PC-9 (cell line): ENCODE data around the gene SETDB2. TPM values are rescaled to one million over a fixed set of nuclear protein-coding genes. Genes with fewer than 3 reads are reported as not detected.

Experiments used
- BruUV-seq: library from RNA; stranded (reverse); fragments of 400-500 nt; replicated peaks from 2 replicates; lab custom pipeline; 2021; lab: Mats Ljungman, UMichigan
- CTCF ChIA-PET: fragments of 300-600 bp; sonication (Branson Sonifier 250); formaldehyde crosslinking; loops from one replicate; lab custom pipeline; 2022; ENCODE audit warnings: antibody characterized with exemption; lab: Charles Lee
- POLR2A ChIA-PET: fragments of 300-600 bp; sonication (Branson Sonifier 250); formaldehyde crosslinking; loops from one replicate; lab custom pipeline; 2022; ENCODE audit warnings: antibody characterized with exemption; ENCODE audit not compliant: unreplicated experiment; lab: Charles Lee
- DNase-seq, 2 experiments: peaks; one replicate each; pipeline versions ENCODE4 v3.0.0 to v3.0.0-alpha.2; 2015 to 2022; ENCODE audit warnings: mixed read lengths in 1 of 2
- H2AFZ ChIP-seq: fragments of 200-600 bp; sonication (generic); 2 replicates; pipeline ENCODE4 v1.8.1; 2017; ENCODE audit warnings: antibody characterized with exemption
- H3F3A ChIP-seq: fragments of 200-600 bp; sonication (generic); 2 replicates; pipeline ENCODE4 v1.8.1; 2017; ENCODE audit warnings: antibody characterized with exemption, mild to moderate bottlenecking, low read depth; ENCODE audit not compliant: insufficient read depth
- H3K27ac ChIP-seq: fragments of 200-600 bp; sonication (generic); 2 replicates; pipeline ENCODE4 v1.6.1; 2016; ENCODE audit warnings: mixed run types
- H3K27me3 ChIP-seq: fragments of 200-600 bp; sonication (generic); 2 replicates; pipeline ENCODE4 v1.6.1; 2016; ENCODE audit warnings: low read depth, mixed run types; ENCODE audit not compliant: insufficient read depth
- H3K36me3 ChIP-seq: fragments of 200-600 bp; sonication (generic); 2 replicates; pipeline ENCODE4 v1.6.1; 2016; ENCODE audit warnings: low read depth, mixed run types
- H3K4me1 ChIP-seq: fragments of 200-600 bp; sonication (generic); replicated peaks from 2 replicates; pipeline ENCODE4 v1.6.1; 2016; ENCODE audit warnings: mixed run types; ENCODE audit not compliant: insufficient read depth
- H3K4me2 ChIP-seq: fragments of 200-600 bp; sonication (generic); 2 replicates; pipeline ENCODE4 v1.6.1; 2017; ENCODE audit warnings: mixed run types
- H3K4me3 ChIP-seq: fragments of 200-600 bp; sonication (generic); 2 replicates; pipeline ENCODE4 v1.6.1; 2016; ENCODE audit warnings: mixed run types
- H3K79me2 ChIP-seq: fragments of 200-600 bp; sonication (generic); 2 replicates; pipeline ENCODE4 v1.6.1; 2017; ENCODE audit warnings: low read depth, mixed run types
- H3K9me2 ChIP-seq: fragments of 200-600 bp; sonication (generic); 2 replicates; pipeline ENCODE4 v1.8.1; 2017; ENCODE audit warnings: mild to moderate bottlenecking; ENCODE audit not compliant: insufficient read depth
- H3K9me3 ChIP-seq: fragments of 200-600 bp; sonication (generic); 2 replicates; pipeline ENCODE4 v1.8.1; 2016; ENCODE audit warnings: low read depth; ENCODE audit not compliant: insufficient read depth
- H4K20me1 ChIP-seq: fragments of 200-600 bp; sonication (generic); 2 replicates; pipeline ENCODE4 v1.8.1; 2017; ENCODE audit not compliant: insufficient read depth
- CTCF ChIP-seq: fragments of 200-600 bp; sonication (generic); conservative IDR thresholded peaks from 2 replicates; pipeline ENCODE4 v1.6.1; 2017; ENCODE audit warnings: mixed run types, antibody characterized with exemption, mild to moderate bottlenecking, moderate library complexity
- EZH2 ChIP-seq: fragments of 200-600 bp; sonication (generic); IDR thresholded peaks from 2 replicates; pipeline ENCODE4 v1.8.0; 2017; ENCODE audit warnings: antibody characterized with exemption, low read depth
- intact Hi-C: fragments of 100-400 bp; cut with micrococcal nuclease; formaldehyde crosslinking; loops from one replicate; pipeline ENCODE4 v1.10.0; 2022; ENCODE audit not compliant: unreplicated experiment
- total RNA-seq: library from RNA; stranded (reverse); gene quantifications from 2 replicates; pipeline ENCODE4 v1.2.3, GENCODE V29; 2021

The SETDB2 gene
- total RNA-seq, 1 experiment from 2014 or later: 6.9 TPM

GRCh38 chr13:49403996-49404702 lies 39.9 kb upstream of the SETDB2 start:
- no peak for TF ChIP-seq CTCF
- TF ChIP-seq EZH2: no peak
- ChIA-PET POLR2A (no interaction called here), CTCF (no interaction called here)
- Histone ChIP-seq H4K20me1 (no peaks in the 10 kb centered on the region), H3K9me2 (0 out of 2 replicates have a peak, but pooled peaks cover 3% of the 10 kb centered on the region), H2AFZ (no peak overlapping the region), H3K4me3 (no peak overlapping the region), H3K27me3 (no peaks in the 10 kb centered on the region), H3K9me3 (no peaks in the 10 kb centered on the region), H3F3A (peaks cover 17% of the 10 kb centered on the region; the same call in 1 of the 2 replicates), H3K4me2 (no peak overlapping the region), H3K4me1 (peaks cover 29% of the 10 kb centered on the region), H3K36me3 (no peaks in the 10 kb centered on the region), H3K27ac (no peak overlapping the region), H3K79me2 (0 out of 2 replicates have a peak, but pooled peaks cover under 1% of the 10 kb centered on the region)
- intact Hi-C loops: no loop called here
- DNase-seq: no peak
- no TSS peak for BruUV-seq

GRCh38 chr13:49404703-49405020 lies 39.4 kb upstream of the SETDB2 start:
- H3K36me3 ChIP-seq: no peaks in the 10 kb centered on the region
- no peak overlapping the region for H3K4me2 ChIP-seq
- H3K27me3 ChIP-seq: no peaks in the 10 kb centered on the region
- H3F3A ChIP-seq: peaks cover 13% of the 10 kb centered on the region; the same call in 1 of the 2 replicates
- no peak overlapping the region for H3K27ac ChIP-seq
- POLR2A ChIA-PET: no interaction called here
- H3K4me1 ChIP-seq: peaks cover 24% of the 10 kb centered on the region
- H3K9me3 ChIP-seq: no peaks in the 10 kb centered on the region
- CTCF ChIA-PET: no interaction called here
- H2AFZ ChIP-seq: no peak overlapping the region
- H3K4me3 ChIP-seq: no peak overlapping the region
- H3K9me2 ChIP-seq: 0 out of 2 replicates have a peak, but pooled peaks cover 3% of the 10 kb centered on the region
- TF ChIP-seq CTCF (no peak), EZH2 (no peak)
- intact Hi-C loops: no loop called here
- BruUV-seq: no TSS peak
- H4K20me1 ChIP-seq: no peaks in the 10 kb centered on the region
- no peak for DNase-seq
- no peaks in the 10 kb centered on the region for H3K79me2 ChIP-seq

- POLR2A ChIA-PET: no interaction called here
- no peak for DNase-seq
- Histone ChIP-seq H4K20me1 (no peaks in the 10 kb centered on the region), H3F3A (no peaks in the 10 kb centered on the region), H3K36me3 (no peaks in the 10 kb centered on the region), H3K79me2 (no peaks in the 10 kb centered on the region), H3K9me2 (0 out of 2 replicates have a peak, but pooled peaks cover 3% of the 10 kb centered on the region), H2AFZ (no peak overlapping the region), H3K27me3 (no peaks in the 10 kb centered on the region), H3K9me3 (no peaks in the 10 kb centered on the region), H3K4me2 (no peak overlapping the region), H3K4me3 (no peak overlapping the region), H3K4me1 (peaks cover under 1% of the 10 kb centered on the region; the same call in 1 of the 2 replicates), H3K27ac (no peak overlapping the region)
- BruUV-seq: no TSS peak
- CTCF ChIA-PET: no interaction called here
- TF ChIP-seq EZH2 (no peak), CTCF (no peak)
- intact Hi-C loops: no loop called here
These were observed 37.0 kb upstream of the SETDB2 start for GRCh38 chr13:49407068-49407467.
